H1 (cell line): ENCODE results near the gene VPS13D. TPM values are rescaled to one million over a fixed set of nuclear protein-coding genes. Genes with fewer than 3 reads are reported as not detected.
A peak's percentile ranks its signal among the peaks of the same experiment; 100 is the strongest.

Source experiments
- CTCF ChIA-PET: fragments of 300-600 bp; sonication (Branson Sonifier 250); formaldehyde crosslinking; loops from one replicate; lab custom pipeline; 2021; ENCODE audit not compliant: partially characterized antibody; lab: Charles Lee
- POLR2A ChIA-PET: fragments of 300-600 bp; sonication (Branson Sonifier 250); formaldehyde crosslinking; loops from one replicate; lab custom pipeline; 2021; ENCODE audit warnings: inconsistent platforms; ENCODE audit not compliant: partially characterized antibody; lab: Charles Lee
- DNase-seq, 2 experiments: peaks; one replicate each; pipeline versions ENCODE4 v3.0.0 to v3.0.0-alpha.2; 2010 to 2022; ENCODE audit warnings: low spot score in 2 of 2, low read depth in 1 of 2, mixed read lengths in 1 of 2
- FAIRE-seq: peaks from 2 replicates; lab custom pipeline; 2011; peaks lifted over from hg19 to GRCh38; lab: Jason Lieb, UNC
- H2AFZ ChIP-seq: 2 replicates; pipeline ENCODE4 v1.8.1; 2012; ENCODE audit warnings: low read length, inconsistent platforms
- H2AK5ac ChIP-seq: 2 replicates; pipeline ENCODE4 v1.6.1; 2013; ENCODE audit warnings: low read depth, low read length
- H2BK120ac ChIP-seq: replicated peaks from 2 replicates; pipeline ENCODE3; 2013; ENCODE audit warnings: low read depth, low read length, inconsistent platforms
- H2BK12ac ChIP-seq: 2 replicates; pipeline ENCODE4 v1.6.1; 2013; ENCODE audit warnings: low read depth, low read length
- H2BK15ac ChIP-seq: 2 replicates; pipeline ENCODE4 v1.6.1; 2013; ENCODE audit warnings: low read length
- H2BK20ac ChIP-seq: 2 replicates; pipeline ENCODE4 v1.6.1; 2013; ENCODE audit warnings: low read length
- H2BK5ac ChIP-seq: 2 replicates; pipeline ENCODE4 v1.6.1; 2013; ENCODE audit warnings: low read depth, low read length
- H3K14ac ChIP-seq: 2 replicates; pipeline ENCODE4 v1.6.1; 2013; ENCODE audit warnings: inconsistent platforms; ENCODE audit not compliant: insufficient read length
- H3K18ac ChIP-seq: 2 replicates; pipeline ENCODE4 v1.6.1; 2013; ENCODE audit warnings: low read length; ENCODE audit errors: extremely low read depth
- H3K23ac ChIP-seq: 2 replicates; pipeline ENCODE4 v1.6.1; 2013; ENCODE audit warnings: inconsistent platforms; ENCODE audit not compliant: insufficient read length
- H3K23me2 ChIP-seq: 2 replicates; pipeline ENCODE4 v1.6.1; 2013; ENCODE audit warnings: low read depth, low read length
- H3K27ac ChIP-seq: 2 replicates; pipeline ENCODE4 v1.6.1; 2011; ENCODE audit warnings: low read depth, low read length, inconsistent platforms
- H3K27me3 ChIP-seq, 4 experiments: replicated peaks in 1 of 4; 1 replicate in 1 of 4; 2 replicates in 3 of 4; pipeline versions ENCODE4 v1.6.1 to v1.8.1; 2011 to 2013; ENCODE audit warnings: low read length in 3 of 4, mild to moderate bottlenecking in 3 of 4, inconsistent platforms in 2 of 4, mixed read lengths in 2 of 4, moderate library complexity in 1 of 4; ENCODE audit not compliant: control insufficient read depth in 3 of 4, insufficient read depth in 3 of 4; ENCODE audit errors: extremely low read depth in 1 of 4
- H3K36me3 ChIP-seq, 4 experiments: 2 replicates each; pipeline versions ENCODE4 v1.6.1 to v1.8.1; 2011 to 2013; ENCODE audit warnings: mild to moderate bottlenecking in 4 of 4, low read length in 3 of 4, moderate library complexity in 2 of 4, control low read depth in 1 of 4, inconsistent platforms in 1 of 4; ENCODE audit not compliant: insufficient read depth in 4 of 4, control insufficient read depth in 2 of 4
- H3K4ac ChIP-seq: replicated peaks from 2 replicates; pipeline ENCODE3; 2013; ENCODE audit warnings: low read length, low read depth, mixed read lengths, inconsistent platforms; ENCODE audit not compliant: insufficient read length
- H3K4me1 ChIP-seq, 4 experiments: replicated peaks in 1 of 4; 1 replicate in 1 of 4; 2 replicates in 3 of 4; pipeline versions ENCODE4 v1.6.1 to v1.8.1; 2011 to 2013; ENCODE audit warnings: low read length in 3 of 4, inconsistent platforms in 2 of 4, mixed read lengths in 1 of 4; ENCODE audit not compliant: insufficient read depth in 4 of 4, control insufficient read depth in 3 of 4
- H3K4me2 ChIP-seq, 2 experiments: 2 replicates each; pipeline versions ENCODE4 v1.6.1 to v1.8.1; 2011 to 2013; ENCODE audit warnings: low read depth in 2 of 2, low read length in 2 of 2, control low read depth in 1 of 2, inconsistent platforms in 1 of 2, mild to moderate bottlenecking in 1 of 2; ENCODE audit not compliant: insufficient read depth in 1 of 2
- H3K4me3 ChIP-seq, 4 experiments: fragments of 200-600, 300-600 bp in 1 of 4; sonication (generic), shearing (Covaris generic), sonication (Bioruptor Twin) in 1 of 4; 2 replicates each; pipeline versions ENCODE4 v1.5.1 to v1.8.1; 2011 to 2016; ENCODE audit warnings: low read length in 4 of 4, low read depth in 3 of 4, control low read depth in 2 of 4, inconsistent platforms in 2 of 4, mild to moderate bottlenecking in 2 of 4, mixed read lengths in 1 of 4, moderate library complexity in 1 of 4; ENCODE audit not compliant: insufficient read depth in 2 of 4; ENCODE audit errors: extremely low read depth in 1 of 4
- H3K56ac ChIP-seq: replicated peaks from 2 replicates; pipeline ENCODE3; 2013; ENCODE audit warnings: low read depth, mild to moderate bottlenecking, mixed read lengths, low read length, inconsistent platforms; ENCODE audit not compliant: insufficient read length
- H3K79me1 ChIP-seq: 2 replicates; pipeline ENCODE4 v1.6.1; 2013; ENCODE audit warnings: low read depth, low read length, control low read depth
- H3K79me2 ChIP-seq, 2 experiments: 2 replicates each; pipeline versions ENCODE4 v1.6.1 to v1.8.1; 2012 to 2013; ENCODE audit warnings: low read length in 2 of 2, mild to moderate bottlenecking in 2 of 2, inconsistent platforms in 1 of 2; ENCODE audit not compliant: insufficient read depth in 2 of 2, control insufficient read depth in 1 of 2
- H3K9ac ChIP-seq, 4 experiments: replicated peaks in 1 of 4; 1 replicate in 1 of 4; 2 replicates in 3 of 4; pipeline versions ENCODE4 v1.6.1 to v1.8.1; 2011 to 2013; ENCODE audit warnings: low read depth in 3 of 4, low read length in 3 of 4, control low read depth in 2 of 4, mild to moderate bottlenecking in 2 of 4, moderate library complexity in 2 of 4, inconsistent platforms in 1 of 4; ENCODE audit errors: extremely low read depth in 1 of 4
- H3K9me3 ChIP-seq, 2 experiments: 2 replicates each; pipeline versions ENCODE4 v1.6.1 to v1.8.1; 2012 to 2013; ENCODE audit warnings: mild to moderate bottlenecking in 2 of 2, moderate library complexity in 2 of 2, control low read depth in 1 of 2, inconsistent platforms in 1 of 2, low read depth in 1 of 2, low read length in 1 of 2, mixed read lengths in 1 of 2; ENCODE audit not compliant: insufficient read depth in 2 of 2
- H4K20me1 ChIP-seq, 2 experiments: replicated peaks in 1 of 2; 2 replicates each; pipeline versions ENCODE3 to v1.8.1; 2011 to 2013; ENCODE audit warnings: inconsistent platforms in 2 of 2, low read length in 2 of 2, mild to moderate bottlenecking in 1 of 2; ENCODE audit not compliant: insufficient read depth in 2 of 2, control insufficient read depth in 1 of 2
- H4K5ac ChIP-seq: 2 replicates; pipeline ENCODE4 v1.6.1; 2013; ENCODE audit warnings: low read length, low read depth, mixed read lengths, inconsistent platforms; ENCODE audit not compliant: insufficient read length
- H4K8ac ChIP-seq: 2 replicates; pipeline ENCODE4 v1.8.0; 2013; ENCODE audit warnings: mild to moderate bottlenecking, moderate library complexity, low read length, inconsistent platforms; ENCODE audit not compliant: insufficient read depth; ENCODE audit errors: extremely low read depth
- H4K91ac ChIP-seq: replicated peaks from 2 replicates; pipeline ENCODE3; 2013; ENCODE audit warnings: low read length, mixed read lengths, inconsistent platforms; ENCODE audit not compliant: insufficient read length
- CREB1 ChIP-seq: IDR thresholded peaks from 2 replicates; pipeline ENCODE4 v1.6.1; 2012; ENCODE audit warnings: inconsistent platforms
- CTBP2 ChIP-seq: IDR thresholded peaks from 2 replicates; pipeline ENCODE4 v1.7.0; 2011; ENCODE audit warnings: borderline replicate concordance, mild to moderate bottlenecking, moderate library complexity, mixed read lengths, low read length; ENCODE audit not compliant: insufficient read depth, insufficient read length
- KDM4A ChIP-seq: IDR thresholded peaks from one replicate; pipeline ENCODE4 v1.7.1; 2012; ENCODE audit warnings: low read depth, mild to moderate bottlenecking, moderate library complexity, low read length, inconsistent platforms; ENCODE audit not compliant: severe bottlenecking
- whole genome bisulfite sequencing, 2 experiments: shearing (Covaris generic) in 1 of 2; methylation state at CpG; one replicate each; pipeline versions ENCODE4 v1.1.6 to v1.1.7; 2013 to 2015; ENCODE audit warnings: low lambda C conversion rate in 2 of 2, mixed read lengths in 2 of 2, inconsistent platforms in 1 of 2, low coverage in 1 of 2, missing lambda C conversion rate in 1 of 2; ENCODE audit not compliant: insufficient replicate concordance in 2 of 2, insufficient coverage in 1 of 2, insufficient read length in 1 of 2; ENCODE audit errors: extremely low coverage in 1 of 2, missing lambda C conversion rate in 1 of 2; 5-methylcytosine and 5-hydroxymethylcytosine counted together
- polyA plus RNA-seq, 7 experiments: library from polyadenylated mRNA; depleted of rRNA in 3 of 7; stranded (reverse) in 5 of 7; unstranded in 2 of 7; fragments of >200 nt in 5 of 7; fragments of 200-250 nt in 2 of 7; gene quantifications; 1 replicate in 5 of 7; 2 replicates in 1 of 7; 4 replicates in 1 of 7; pipeline versions ENCODE4 v1.2.1 to v1.2.3, GENCODE V29; 2011 to 2013; ENCODE audit warnings: missing spikeins in 2 of 7, mixed read lengths in 2 of 7
- total RNA-seq: library from RNA; stranded (reverse); fragmentation: NEBNext Ultra II Directional; extraction: Animal tissue kit (Norgen Biotek cat#: 25700); gene quantifications from 2 replicates; pipeline ENCODE4 v1.2.1, GENCODE V29; 2021

The VPS13D gene
- total and polyA plus RNA-seq, 2 of the 8 experiments (the other 6 are each of a cell fraction or from before 2014, with no cell fraction given): 10.9 to 31.2 TPM

DNA sequence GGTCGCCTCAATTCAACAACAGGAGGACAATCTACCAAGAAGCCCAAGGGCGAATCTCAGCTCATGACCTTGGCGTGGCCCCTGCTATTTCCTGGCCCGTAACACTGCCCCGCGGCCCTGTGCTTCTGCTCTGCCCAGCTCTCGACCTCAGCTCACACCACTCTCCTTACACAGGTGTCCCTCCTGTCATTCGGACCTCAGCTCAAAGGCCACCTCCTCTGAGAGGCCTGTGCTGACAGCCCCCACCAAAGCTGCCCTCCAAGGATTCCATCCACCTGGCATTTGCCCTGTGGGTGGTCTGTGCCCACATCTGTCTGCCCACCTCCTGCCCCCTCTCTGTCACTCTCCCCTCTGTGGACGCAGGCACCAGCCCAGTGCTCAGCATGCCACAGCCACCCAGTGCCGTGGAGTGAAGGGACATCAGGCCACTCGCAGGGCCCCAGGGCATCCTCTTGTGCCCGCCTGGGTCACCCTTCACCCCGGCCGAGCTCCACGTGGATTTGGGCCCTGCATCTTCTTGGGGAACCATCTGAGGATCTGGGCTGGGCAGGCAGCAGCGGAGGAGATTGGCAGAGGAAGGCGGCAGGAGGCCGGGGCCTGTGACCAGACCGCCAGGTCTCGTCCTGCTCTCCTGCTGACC lies 317.9 kb downstream of the VPS13D start:
- Histone ChIP-seq H3K18ac (no peak overlapping the region), H3K27ac (no peak overlapping the region), H2BK20ac (no peak overlapping the region), H3K23ac (no peak overlapping the region), H3K4me1 (peaks cover 0 to 6% (median under 1%) of the 10 kb centered on the region in 4 experiments; a peak in 2 of 7 replicates), H2BK5ac (no peak overlapping the region), H2AK5ac (no peak overlapping the region), H3K4me3 (no peak overlapping the region)
- DNase-seq (no peak), FAIRE-seq (no peak)
- CTCF ChIA-PET: interaction anchor here (0.6 to 1.5 kb wide), 2 partner anchors 60 to 111 kb away, joined by 3 to 8 read pairs; no protein-coding TSS in a partner anchor
- TF ChIP-seq CTBP2 (no peak), KDM4A (no peak), CREB1 (no peak)
- TF ChIP-seq, all 59 proteins: peak for 0
- Histone ChIP-seq H4K91ac (no peak overlapping the region), H3K9ac (no peak overlapping the region), H3K4me2 (no peak overlapping the region), H4K20me1 (no peaks in the 10 kb centered on the region), H3K56ac (no peak overlapping the region), H3K79me1 (no peaks in the 10 kb centered on the region), H3K4ac (no peak overlapping the region), H3K36me3 (no peaks in the 10 kb centered on the region), H2BK120ac (no peak overlapping the region), H3K23me2 (no peaks in the 10 kb centered on the region), H4K8ac (no peak overlapping the region), H2BK12ac (0 out of 2 replicates have a peak overlapping the region, but pooled peaks have one; percentile 17), H3K79me2 (no peaks in the 10 kb centered on the region), H4K5ac (no peak overlapping the region), H3K14ac (no peak overlapping the region), H3K27me3 (no peaks in the 10 kb centered on the region), H2BK15ac (no peak overlapping the region), H3K9me3 (no peaks in the 10 kb centered on the region), H2AFZ (no peak overlapping the region)
- 93% methylated on average over 20 of the region's 20 CpGs; no CpG with 5 or more reads in 1 of the 2 experiments for WGBS, 2 experiments
- POLR2A ChIA-PET: no interaction called here
